Measurements from ENCODE around the gene WDHD1. TPM values are rescaled to one million over a fixed set of nuclear protein-coding genes. Genes with fewer than 3 reads are reported as not detected.

Gene WDHD1, protein sequence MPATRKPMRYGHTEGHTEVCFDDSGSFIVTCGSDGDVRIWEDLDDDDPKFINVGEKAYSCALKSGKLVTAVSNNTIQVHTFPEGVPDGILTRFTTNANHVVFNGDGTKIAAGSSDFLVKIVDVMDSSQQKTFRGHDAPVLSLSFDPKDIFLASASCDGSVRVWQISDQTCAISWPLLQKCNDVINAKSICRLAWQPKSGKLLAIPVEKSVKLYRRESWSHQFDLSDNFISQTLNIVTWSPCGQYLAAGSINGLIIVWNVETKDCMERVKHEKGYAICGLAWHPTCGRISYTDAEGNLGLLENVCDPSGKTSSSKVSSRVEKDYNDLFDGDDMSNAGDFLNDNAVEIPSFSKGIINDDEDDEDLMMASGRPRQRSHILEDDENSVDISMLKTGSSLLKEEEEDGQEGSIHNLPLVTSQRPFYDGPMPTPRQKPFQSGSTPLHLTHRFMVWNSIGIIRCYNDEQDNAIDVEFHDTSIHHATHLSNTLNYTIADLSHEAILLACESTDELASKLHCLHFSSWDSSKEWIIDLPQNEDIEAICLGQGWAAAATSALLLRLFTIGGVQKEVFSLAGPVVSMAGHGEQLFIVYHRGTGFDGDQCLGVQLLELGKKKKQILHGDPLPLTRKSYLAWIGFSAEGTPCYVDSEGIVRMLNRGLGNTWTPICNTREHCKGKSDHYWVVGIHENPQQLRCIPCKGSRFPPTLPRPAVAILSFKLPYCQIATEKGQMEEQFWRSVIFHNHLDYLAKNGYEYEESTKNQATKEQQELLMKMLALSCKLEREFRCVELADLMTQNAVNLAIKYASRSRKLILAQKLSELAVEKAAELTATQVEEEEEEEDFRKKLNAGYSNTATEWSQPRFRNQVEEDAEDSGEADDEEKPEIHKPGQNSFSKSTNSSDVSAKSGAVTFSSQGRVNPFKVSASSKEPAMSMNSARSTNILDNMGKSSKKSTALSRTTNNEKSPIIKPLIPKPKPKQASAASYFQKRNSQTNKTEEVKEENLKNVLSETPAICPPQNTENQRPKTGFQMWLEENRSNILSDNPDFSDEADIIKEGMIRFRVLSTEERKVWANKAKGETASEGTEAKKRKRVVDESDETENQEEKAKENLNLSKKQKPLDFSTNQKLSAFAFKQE
- total RNA-seq (10 to 100 TPM in 1 of 5 donors, 1 to 10 TPM in 1, under 1 TPM in 2, not detected in 1; 0.29 to 15.6 (median 4.4) TPM), polyA plus RNA-seq (1 to 10 TPM in 2 of 3 donors, under 1 TPM in 1; 0.87 to 1.6 (median 1.2) TPM)
- long read RNA-seq, donor 1: 0 reads
- long read RNA-seq, donor 2, partial matches to known transcripts: 17 of 49 reads
- long read RNA-seq, donor 2, other reads (novel, unspliced or antisense): 32 of 49 reads
- long read RNA-seq, donor 3, full-length matches to known transcripts: 1 of 1 reads
- long read RNA-seq, donor 3, partial matches to known transcripts: 0 of 1 reads
- long read RNA-seq, donor 3, other reads (novel, unspliced or antisense): 0 of 1 reads
- long read RNA-seq, donor 4: 0 reads
- long read RNA-seq, donor 5: 0 reads
- long read RNA-seq, donor 6, full-length matches to known transcripts: 1 of 341 reads
- long read RNA-seq, donor 6, partial matches to known transcripts: 263 of 341 reads
- long read RNA-seq, donor 6, other reads (novel, unspliced or antisense): 77 of 341 reads
- long read RNA-seq, donor 7: 0 reads
- long read RNA-seq, donor 8, full-length matches to known transcripts: 2 of 48 reads
- long read RNA-seq, donor 8, partial matches to known transcripts: 18 of 48 reads
- long read RNA-seq, donor 8, other reads (novel, unspliced or antisense): 28 of 48 reads
- long read RNA-seq, donor 9: 0 reads
- long read RNA-seq, donor 10: 0 reads

DNA sequence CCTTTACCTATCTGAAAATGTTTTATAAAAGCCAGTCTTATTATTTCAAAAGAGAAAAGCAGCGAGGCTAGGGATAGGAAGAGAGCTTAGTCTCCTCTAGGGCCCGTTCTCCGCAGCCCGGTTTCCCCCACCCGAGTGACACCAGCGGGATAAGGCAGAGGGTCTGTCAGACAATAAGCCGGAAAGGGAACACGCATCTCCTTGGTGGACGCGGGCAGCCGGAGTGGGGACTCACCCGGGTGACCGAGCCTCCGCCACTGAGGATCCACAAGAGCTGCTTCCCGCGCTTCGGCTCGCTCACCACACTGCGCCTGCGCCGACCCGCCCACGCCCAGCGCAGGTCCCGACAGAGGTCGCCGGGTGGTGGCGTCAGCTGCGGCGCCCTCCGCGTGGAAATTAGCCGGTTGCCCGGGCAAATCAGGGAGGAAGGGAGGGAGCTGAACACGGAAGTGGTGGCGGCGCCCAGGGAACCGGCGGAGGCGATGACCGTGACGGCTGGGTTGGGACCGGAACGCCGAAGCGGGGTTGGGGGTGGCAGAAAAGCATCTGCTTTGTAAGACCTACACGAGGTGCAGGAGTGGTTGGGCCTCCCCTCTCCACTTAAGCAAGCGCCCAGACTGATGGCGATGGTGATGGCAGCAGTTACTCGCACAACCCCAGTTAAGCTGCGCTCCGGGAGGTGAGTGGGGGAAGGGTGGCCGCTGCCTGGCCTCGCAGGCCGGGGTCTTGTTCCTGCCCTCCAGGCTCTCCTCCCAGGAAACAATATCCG is at the start of gene WDHD1, which contains the start of gene SOCS4:
TSS of gene WDHD1 (minus strand) at position 307 of the 769 bp plus-strand sequence. CDS start 312 bp downstream, outside the sequence.
TSS of gene SOCS4 (plus strand) at position 444 of the 769 bp plus-strand sequence. CDS start 15,806 bp downstream, outside the sequence.
- WGBS, 5 donors: 0 to 1% (median 0%) methylated on average over 11 to 56 of the region's 56 CpGs
- Histone ChIP-seq H3K27me3 (no peaks in the 10 kb centered on the region), H3K4me3 (peak within 1 kb of the TSS; percentile 74 to 81 (median 74)), H3K9me3 (no peaks in the 10 kb centered on the region), H3K36me3 (peaks cover 0 to 2% (median under 1%) of the 10 kb centered on the region in 4 donors), H3K4me1 (peaks cover 11 to 53% (median 33%) of the 10 kb centered on the region in 4 donors), H3K27ac (peak within 1 kb of the TSS; percentile 90 to 93 (median 92))
- DNase-seq: peak; percentile 96 to 99
- TF ChIP-seq POLR2AphosphoS5 (IDR thresholded peaks at IDR 0.05): peak; percentile 95 to 97 (median 95)
- peak in 2 of 4 donors; percentile 9 to 91 for TF ChIP-seq POLR2A (IDR thresholded peaks at IDR 0.05)
- no peak for TF ChIP-seq EP300 (IDR thresholded peaks at IDR 0.05)
- TF ChIP-seq, protein P1, sequence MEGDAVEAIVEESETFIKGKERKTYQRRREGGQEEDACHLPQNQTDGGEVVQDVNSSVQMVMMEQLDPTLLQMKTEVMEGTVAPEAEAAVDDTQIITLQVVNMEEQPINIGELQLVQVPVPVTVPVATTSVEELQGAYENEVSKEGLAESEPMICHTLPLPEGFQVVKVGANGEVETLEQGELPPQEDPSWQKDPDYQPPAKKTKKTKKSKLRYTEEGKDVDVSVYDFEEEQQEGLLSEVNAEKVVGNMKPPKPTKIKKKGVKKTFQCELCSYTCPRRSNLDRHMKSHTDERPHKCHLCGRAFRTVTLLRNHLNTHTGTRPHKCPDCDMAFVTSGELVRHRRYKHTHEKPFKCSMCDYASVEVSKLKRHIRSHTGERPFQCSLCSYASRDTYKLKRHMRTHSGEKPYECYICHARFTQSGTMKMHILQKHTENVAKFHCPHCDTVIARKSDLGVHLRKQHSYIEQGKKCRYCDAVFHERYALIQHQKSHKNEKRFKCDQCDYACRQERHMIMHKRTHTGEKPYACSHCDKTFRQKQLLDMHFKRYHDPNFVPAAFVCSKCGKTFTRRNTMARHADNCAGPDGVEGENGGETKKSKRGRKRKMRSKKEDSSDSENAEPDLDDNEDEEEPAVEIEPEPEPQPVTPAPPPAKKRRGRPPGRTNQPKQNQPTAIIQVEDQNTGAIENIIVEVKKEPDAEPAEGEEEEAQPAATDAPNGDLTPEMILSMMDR (IDR thresholded peaks at IDR 0.05): peak in 2 of 7 experiments; percentile 2 to 17
- intact Hi-C loops (cut with DNase I; ENCODE audit: low total_unique reads): no loop called here

DNA sequence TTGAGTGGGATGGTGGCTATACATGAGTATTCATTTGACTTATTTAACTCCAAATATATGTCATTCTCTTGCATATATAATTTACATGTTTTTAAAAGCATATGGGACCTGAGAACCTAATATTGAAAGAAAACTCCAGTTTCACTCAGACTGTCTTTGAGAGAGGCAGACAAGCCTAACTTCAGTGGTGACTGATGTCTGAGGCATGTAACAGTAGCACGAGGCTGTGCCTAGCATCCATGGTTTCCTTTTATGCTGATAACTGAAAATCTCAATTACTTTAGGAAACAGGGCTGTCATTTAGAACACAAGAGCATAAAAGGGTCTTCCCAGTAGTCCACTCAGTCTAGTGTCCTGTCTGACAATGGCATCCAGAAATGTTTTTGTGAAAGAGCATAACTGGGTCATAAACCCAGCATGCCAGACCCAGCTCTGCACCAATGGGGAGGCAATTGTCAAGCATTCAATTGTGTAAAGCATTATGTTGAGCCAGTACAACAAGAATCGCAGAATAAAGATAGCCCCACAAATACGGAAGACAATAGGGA is 48.8 kb upstream of the WDHD1 start:
- Histone ChIP-seq H3K27ac (no peak overlapping the region), H3K4me3 (no peak overlapping the region), H3K9me3 (no peaks in the 10 kb centered on the region), H3K4me1 (peaks cover 4 to 45% (median 26%) of the 10 kb centered on the region in 4 donors), H3K36me3 (no peaks in the 10 kb centered on the region), H3K27me3 (no peaks in the 10 kb centered on the region)
- TF ChIP-seq, protein P1 (IDR thresholded peaks at IDR 0.05): no peak
- TF ChIP-seq POLR2A (IDR thresholded peaks at IDR 0.05): no peak
- TF ChIP-seq POLR2AphosphoS5 (IDR thresholded peaks at IDR 0.05): no peak
- TF ChIP-seq EP300 (IDR thresholded peaks at IDR 0.05): no peak
- intact Hi-C loops (cut with DNase I; ENCODE audit: low total_unique reads): no loop called here
- DNase-seq: no peak
- 79 to 93% (median 87%) methylated on average over 3 of the region's 3 CpGs for WGBS, 5 donors

DNA sequence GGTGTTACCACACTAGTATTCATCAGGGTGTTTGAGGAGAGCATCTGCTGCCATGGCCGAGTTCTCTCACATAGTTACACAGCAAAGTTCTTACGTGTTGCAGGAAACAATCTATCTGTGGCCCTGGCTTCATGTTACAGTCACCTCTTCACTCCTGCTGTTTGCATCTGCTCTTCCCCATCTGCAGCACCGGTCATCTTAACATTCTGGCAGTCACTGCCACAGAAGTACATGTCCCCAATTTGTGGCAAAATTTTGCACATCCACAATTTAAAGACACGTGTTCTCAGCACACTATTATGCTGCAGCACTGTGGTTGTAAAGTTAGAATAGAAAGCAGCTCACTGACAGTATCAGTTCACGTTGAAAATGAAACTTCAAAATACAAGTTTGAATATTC is 47.8 kb upstream of the WDHD1 start:
- intact Hi-C loops (cut with DNase I; ENCODE audit: low total_unique reads): no loop called here
- 16 to 23% (median 17%) methylated on average over 5 of the region's 5 CpGs for whole genome bisulfite sequencing, 5 donors
- H3K27ac ChIP-seq: peak overlapping the region in 1 of 5 donors; percentile 49
- H3K4me3 ChIP-seq: no peak overlapping the region
- H3K9me3 ChIP-seq: no peaks in the 10 kb centered on the region
- no peaks in the 10 kb centered on the region for H3K27me3 ChIP-seq
- no peaks in the 10 kb centered on the region for H3K36me3 ChIP-seq
- peak in 1 of 2 donors; percentile 38 for DNase-seq
- TF ChIP-seq, protein P1 (IDR thresholded peaks at IDR 0.05): no peak
- TF ChIP-seq POLR2AphosphoS5 (IDR thresholded peaks at IDR 0.05): no peak
- no peak for TF ChIP-seq EP300 (IDR thresholded peaks at IDR 0.05)
- TF ChIP-seq POLR2A (IDR thresholded peaks at IDR 0.05): no peak
- peaks cover 4 to 45% (median 26%) of the 10 kb centered on the region in 4 donors for H3K4me1 ChIP-seq
